DOHH2 (cell line): ENCODE results near the gene IQSEC1.

Source experiments
- H3F3A ChIP-seq: fragments of 200-600 bp; sonication (generic), shearing (Covaris generic); 2 replicates; pipeline ENCODE4 v1.6.0; 2016; ENCODE audit warnings: antibody characterized with exemption, mild to moderate bottlenecking; ENCODE audit not compliant: control insufficient read depth, insufficient read depth
- H3K27ac ChIP-seq: fragments of 200-600 bp; sonication (generic); 2 replicates; pipeline ENCODE4 v1.5.1; 2014; ENCODE audit warnings: low read depth, mild to moderate bottlenecking, low read length, moderate library complexity
- H3K27me3 ChIP-seq: fragments of 200-600 bp; sonication (generic); 2 replicates; pipeline ENCODE4 v1.6.1; 2014; ENCODE audit warnings: mild to moderate bottlenecking, low read length, mixed read lengths; ENCODE audit not compliant: control insufficient read depth
- H3K36me3 ChIP-seq: fragments of 200-600 bp; sonication (generic); 2 replicates; pipeline ENCODE4 v1.6.1; 2014; ENCODE audit warnings: mild to moderate bottlenecking, low read length, moderate library complexity, mixed read lengths; ENCODE audit not compliant: control insufficient read depth
- H3K4me1 ChIP-seq: fragments of 200-600 bp; sonication (generic); 2 replicates; pipeline ENCODE4 v1.6.1; 2014; ENCODE audit warnings: mild to moderate bottlenecking, low read length, mixed read lengths; ENCODE audit not compliant: control insufficient read depth
- H3K4me2 ChIP-seq: fragments of 200-600 bp; sonication (generic); 2 replicates; pipeline ENCODE4 v1.6.0; 2014; ENCODE audit warnings: mild to moderate bottlenecking, low read length, moderate library complexity
- H3K4me3 ChIP-seq: fragments of 200-600 bp; sonication (generic); 2 replicates; pipeline ENCODE4 v1.5.1; 2014; ENCODE audit warnings: mild to moderate bottlenecking, low read length, mixed read lengths
- H3K79me2 ChIP-seq: fragments of 200-600 bp; sonication (generic); 2 replicates; pipeline ENCODE4 v1.6.1; 2014; ENCODE audit warnings: mild to moderate bottlenecking, low read length, mixed read lengths; ENCODE audit not compliant: control insufficient read depth
- H3K9me2 ChIP-seq: fragments of 200-600 bp; sonication (generic); replicated peaks from 2 replicates; pipeline ENCODE4 v1.6.1; 2014; ENCODE audit warnings: mild to moderate bottlenecking, low read length, mixed read lengths; ENCODE audit not compliant: control insufficient read depth
- H3K9me3 ChIP-seq: fragments of 200-600 bp; sonication (generic); 2 replicates; pipeline ENCODE4 v1.6.1; 2014; ENCODE audit warnings: antibody characterized with exemption, low read length, mixed read lengths; ENCODE audit not compliant: control insufficient read depth, insufficient read depth
- H4K20me1 ChIP-seq: fragments of 200-600 bp; sonication (generic); 2 replicates; pipeline ENCODE4 v1.6.0; 2014; ENCODE audit warnings: low read depth, mild to moderate bottlenecking, antibody characterized with exemption, low read length, moderate library complexity; ENCODE audit not compliant: control insufficient read depth, insufficient read depth
- EZH2phosphoT487 ChIP-seq: fragments of 200-600 bp; sonication (generic); IDR thresholded peaks from 2 replicates; pipeline ENCODE4 v1.6.1; 2017; ENCODE audit warnings: borderline replicate concordance, mild to moderate bottlenecking, antibody characterized with exemption, low read length, moderate library complexity, mixed read lengths
- TF ChIP-seq, protein P1 (sequence below): fragments of 200-600 bp; sonication (generic); IDR thresholded peaks from one replicate; pipeline ENCODE4 v1.5.1; 2014; ENCODE audit warnings: antibody characterized with exemption, mild to moderate bottlenecking, low read depth, low read length; ENCODE audit not compliant: poor library complexity, severe bottlenecking

Gene IQSEC1

DNA sequence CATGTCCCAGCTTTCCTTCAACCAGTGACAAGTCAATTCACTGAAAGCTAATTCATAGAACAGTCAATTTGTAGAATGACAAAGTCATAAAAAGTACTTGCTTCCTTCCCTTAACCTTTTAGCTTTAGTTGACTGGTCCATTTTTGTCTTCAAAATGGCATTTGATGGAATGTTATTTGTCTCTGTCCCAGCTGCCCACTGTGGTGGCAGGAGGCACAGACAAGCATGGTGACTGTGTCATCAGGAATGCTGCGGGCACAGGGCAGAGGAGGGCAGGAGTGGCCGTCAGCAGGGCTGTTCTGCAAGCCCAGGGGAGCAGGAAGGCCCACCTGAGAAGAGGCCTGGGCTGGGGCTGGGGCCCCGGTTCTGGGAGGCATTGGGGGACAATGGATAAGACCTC is 10.0 kb downstream of the IQSEC1 start:
- Histone ChIP-seq H3K9me2 (no peaks in the 10 kb centered on the region), H3K27me3 (no peaks in the 10 kb centered on the region; the same call in 1 of the 2 replicates), H3K4me2 (no peak overlapping the region), H4K20me1 (no peaks in the 10 kb centered on the region), H3K79me2 (no peaks in the 10 kb centered on the region), H3K27ac (no peak overlapping the region), H3K4me3 (no peak overlapping the region), H3K4me1 (peaks cover 13% of the 10 kb centered on the region), H3F3A (no peaks in the 10 kb centered on the region), H3K9me3 (no peaks in the 10 kb centered on the region), H3K36me3 (no peaks in the 10 kb centered on the region)
- TF ChIP-seq EZH2phosphoT487 = no peak
- TF ChIP-seq, protein P1, sequence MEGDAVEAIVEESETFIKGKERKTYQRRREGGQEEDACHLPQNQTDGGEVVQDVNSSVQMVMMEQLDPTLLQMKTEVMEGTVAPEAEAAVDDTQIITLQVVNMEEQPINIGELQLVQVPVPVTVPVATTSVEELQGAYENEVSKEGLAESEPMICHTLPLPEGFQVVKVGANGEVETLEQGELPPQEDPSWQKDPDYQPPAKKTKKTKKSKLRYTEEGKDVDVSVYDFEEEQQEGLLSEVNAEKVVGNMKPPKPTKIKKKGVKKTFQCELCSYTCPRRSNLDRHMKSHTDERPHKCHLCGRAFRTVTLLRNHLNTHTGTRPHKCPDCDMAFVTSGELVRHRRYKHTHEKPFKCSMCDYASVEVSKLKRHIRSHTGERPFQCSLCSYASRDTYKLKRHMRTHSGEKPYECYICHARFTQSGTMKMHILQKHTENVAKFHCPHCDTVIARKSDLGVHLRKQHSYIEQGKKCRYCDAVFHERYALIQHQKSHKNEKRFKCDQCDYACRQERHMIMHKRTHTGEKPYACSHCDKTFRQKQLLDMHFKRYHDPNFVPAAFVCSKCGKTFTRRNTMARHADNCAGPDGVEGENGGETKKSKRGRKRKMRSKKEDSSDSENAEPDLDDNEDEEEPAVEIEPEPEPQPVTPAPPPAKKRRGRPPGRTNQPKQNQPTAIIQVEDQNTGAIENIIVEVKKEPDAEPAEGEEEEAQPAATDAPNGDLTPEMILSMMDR = no peak

DNA sequence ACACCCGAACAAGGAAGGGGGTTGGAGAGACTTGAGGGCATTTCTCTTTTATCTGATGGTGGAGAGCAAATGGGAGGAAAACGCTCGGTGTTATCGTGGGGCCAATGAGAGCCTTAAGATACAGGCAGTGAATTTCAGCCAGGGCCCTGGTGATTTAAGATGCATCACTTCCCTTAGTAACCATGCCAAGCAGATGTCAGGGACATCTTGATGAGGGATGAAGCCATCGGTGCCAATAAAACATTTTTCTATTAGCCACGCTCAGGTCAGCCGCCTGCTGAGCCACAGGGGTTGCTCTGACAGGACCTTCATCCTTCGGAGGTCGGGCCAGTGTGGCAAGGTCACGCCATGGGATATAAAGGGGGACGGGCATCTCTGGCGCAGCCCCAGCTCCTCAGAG is 10.6 kb downstream of the IQSEC1 start:
- Histone ChIP-seq H3K4me2 (no peak overlapping the region), H3K4me3 (no peak overlapping the region), H3F3A (no peaks in the 10 kb centered on the region), H4K20me1 (no peaks in the 10 kb centered on the region), H3K27me3 (no peaks in the 10 kb centered on the region; the same call in 1 of the 2 replicates), H3K9me2 (no peaks in the 10 kb centered on the region), H3K9me3 (no peaks in the 10 kb centered on the region), H3K36me3 (no peaks in the 10 kb centered on the region), H3K27ac (no peak overlapping the region), H3K79me2 (no peaks in the 10 kb centered on the region), H3K4me1 (peaks cover 13% of the 10 kb centered on the region)
- TF ChIP-seq EZH2phosphoT487 = no peak
- TF ChIP-seq, protein P1 = no peak

DNA sequence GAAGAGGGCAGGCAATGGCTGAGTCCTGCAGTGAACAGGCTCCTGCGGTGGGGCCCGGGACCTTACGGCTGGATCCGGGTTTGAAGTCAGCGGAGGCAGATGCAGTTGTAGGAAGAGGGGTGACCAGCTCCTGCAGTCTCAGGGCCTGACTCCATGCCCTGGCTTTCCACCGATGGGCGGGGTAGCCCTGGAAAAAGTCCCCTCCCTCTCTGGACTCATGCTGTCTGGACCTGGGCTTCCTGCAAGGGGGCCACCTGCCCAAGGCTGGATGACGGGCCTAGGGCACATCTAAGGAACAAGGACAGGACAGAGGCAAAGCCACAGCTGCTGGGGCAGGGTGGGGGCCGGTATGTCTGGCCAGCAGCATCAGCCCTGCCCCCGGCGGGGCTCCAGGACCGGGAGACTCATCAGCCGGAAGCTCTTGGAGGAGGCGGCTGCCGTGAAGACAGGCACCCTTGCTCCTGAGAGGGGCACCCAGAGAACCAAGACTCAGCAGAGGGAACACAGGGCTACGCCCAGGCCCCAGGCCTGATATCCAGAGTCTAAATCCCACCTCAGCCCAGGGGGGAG is 12.8 kb downstream of the IQSEC1 start:
- Histone ChIP-seq H3K4me1 (peaks cover 2% of the 10 kb centered on the region; the same call in 1 of the 2 replicates), H4K20me1 (no peaks in the 10 kb centered on the region), H3F3A (no peaks in the 10 kb centered on the region), H3K4me3 (no peak overlapping the region), H3K27ac (no peak overlapping the region), H3K4me2 (no peak overlapping the region), H3K9me2 (no peaks in the 10 kb centered on the region), H3K36me3 (no peaks in the 10 kb centered on the region), H3K79me2 (no peaks in the 10 kb centered on the region), H3K27me3 (no peaks in the 10 kb centered on the region; the same call in 1 of the 2 replicates), H3K9me3 (no peaks in the 10 kb centered on the region)
- no peak for TF ChIP-seq EZH2phosphoT487
- TF ChIP-seq, protein P1 = no peak
